Measurements from ENCODE around the gene PDE10A. TPM values are rescaled to one million over a fixed set of nuclear protein-coding genes. Genes with fewer than 3 reads are reported as not detected.

PDE10A gene
- polyA plus RNA-seq, 3 donors, result not detected

- H3K79me2 ChIP-seq (ENCODE audit: insufficient read depth, low read length), result no peaks in the 10 kb centered on the region
- intact Hi-C loops (cut with micrococcal nuclease), result no loop called here
- no peak overlapping the region for H3K9ac ChIP-seq (ENCODE audit: insufficient read depth, low read length, poor library complexity, severe bottlenecking)
- H3K27me3 Mint-ChIP-seq (ENCODE audit: low read depth in 3 of 3), result no peaks in the 10 kb centered on the region
- H3K4me1 ChIP-seq (ENCODE audit: control insufficient read depth in 1 of 2, insufficient read depth in 2 of 2, low read length in 2 of 2), result no peaks in the 10 kb centered on the region
- no peak overlapping the region for H2AFZ ChIP-seq (ENCODE audit: insufficient read depth, low read depth, low read length, poor library complexity, severe bottlenecking)
- no peak for DNase-seq
- no peak overlapping the region for H3K27ac ChIP-seq (ENCODE audit: low read depth in 1 of 2, low read length in 2 of 2)
- no peak overlapping the region for H3K4me3 Mint-ChIP-seq
- no peak overlapping the region for H3K4me3 ChIP-seq (replicated peaks in 1 of 3; ENCODE audit: low read depth in 2 of 3, low read length in 3 of 3)
- TF ChIP-seq, protein P1, sequence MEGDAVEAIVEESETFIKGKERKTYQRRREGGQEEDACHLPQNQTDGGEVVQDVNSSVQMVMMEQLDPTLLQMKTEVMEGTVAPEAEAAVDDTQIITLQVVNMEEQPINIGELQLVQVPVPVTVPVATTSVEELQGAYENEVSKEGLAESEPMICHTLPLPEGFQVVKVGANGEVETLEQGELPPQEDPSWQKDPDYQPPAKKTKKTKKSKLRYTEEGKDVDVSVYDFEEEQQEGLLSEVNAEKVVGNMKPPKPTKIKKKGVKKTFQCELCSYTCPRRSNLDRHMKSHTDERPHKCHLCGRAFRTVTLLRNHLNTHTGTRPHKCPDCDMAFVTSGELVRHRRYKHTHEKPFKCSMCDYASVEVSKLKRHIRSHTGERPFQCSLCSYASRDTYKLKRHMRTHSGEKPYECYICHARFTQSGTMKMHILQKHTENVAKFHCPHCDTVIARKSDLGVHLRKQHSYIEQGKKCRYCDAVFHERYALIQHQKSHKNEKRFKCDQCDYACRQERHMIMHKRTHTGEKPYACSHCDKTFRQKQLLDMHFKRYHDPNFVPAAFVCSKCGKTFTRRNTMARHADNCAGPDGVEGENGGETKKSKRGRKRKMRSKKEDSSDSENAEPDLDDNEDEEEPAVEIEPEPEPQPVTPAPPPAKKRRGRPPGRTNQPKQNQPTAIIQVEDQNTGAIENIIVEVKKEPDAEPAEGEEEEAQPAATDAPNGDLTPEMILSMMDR (IDR thresholded peaks at IDR 0.05), result no peak
- peaks cover 0 to 5% (median 2%) of the 10 kb centered on the region in 7 donors for H3K9me3 Mint-ChIP-seq
- H3K36me3 Mint-ChIP-seq, result no peaks in the 10 kb centered on the region
- H4K20me1 ChIP-seq (ENCODE audit: insufficient read depth, low read length), result no peaks in the 10 kb centered on the region
- H3K9me3 ChIP-seq (replicated peaks in 1 of 2; ENCODE audit: control insufficient read depth in 1 of 2, insufficient read depth in 1 of 2, low read length in 2 of 2), result no peaks in the 10 kb centered on the region
- no peaks in the 10 kb centered on the region for H3K27me3 ChIP-seq (ENCODE audit: control insufficient read depth in 2 of 2, insufficient read depth in 2 of 2, low read length in 2 of 2)
- WGBS (ENCODE audit: insufficient coverage), result no CpG with 5 or more reads among the region's 2 CpGs
- no peak overlapping the region for H3K27ac Mint-ChIP-seq
- H3K36me3 ChIP-seq (replicated peaks in 1 of 2; ENCODE audit: control insufficient read depth in 1 of 2, insufficient read depth in 2 of 2, low read length in 2 of 2), result no peaks in the 10 kb centered on the region
- no peaks in the 10 kb centered on the region for H3K4me1 Mint-ChIP-seq
- H3K4me2 ChIP-seq (replicated peaks; ENCODE audit: extremely low read depth, low read length, poor library complexity, severe bottlenecking), result no peak overlapping the region
Observed at GRCh38 chr6:165548450-165548849, 114.6 kb downstream of the PDE10A start.

GRCh38 chr6:165545806-165546205 lies 117.2 kb downstream of the PDE10A start:
- Histone ChIP-seq H3K4me2 (replicated peaks; ENCODE audit: extremely low read depth, low read length, poor library complexity, severe bottlenecking) (no peak overlapping the region), H2AFZ (ENCODE audit: insufficient read depth, low read depth, low read length, poor library complexity, severe bottlenecking) (no peak overlapping the region), H3K27me3 (ENCODE audit: control insufficient read depth in 2 of 2, insufficient read depth in 2 of 2, low read length in 2 of 2) (no peaks in the 10 kb centered on the region), H3K4me1 (ENCODE audit: control insufficient read depth in 1 of 2, insufficient read depth in 2 of 2, low read length in 2 of 2) (no peaks in the 10 kb centered on the region), H4K20me1 (ENCODE audit: insufficient read depth, low read length) (no peaks in the 10 kb centered on the region), H3K79me2 (ENCODE audit: insufficient read depth, low read length) (no peaks in the 10 kb centered on the region), H3K9me3 (replicated peaks in 1 of 2; ENCODE audit: control insufficient read depth in 1 of 2, insufficient read depth in 1 of 2, low read length in 2 of 2) (no peaks in the 10 kb centered on the region), H3K9ac (ENCODE audit: insufficient read depth, low read length, poor library complexity, severe bottlenecking) (no peak overlapping the region), H3K27ac (ENCODE audit: low read depth in 1 of 2, low read length in 2 of 2) (no peak overlapping the region), H3K4me3 (replicated peaks in 1 of 3; ENCODE audit: low read depth in 2 of 3, low read length in 3 of 3) (no peak overlapping the region), H3K36me3 (replicated peaks in 1 of 2; ENCODE audit: control insufficient read depth in 1 of 2, insufficient read depth in 2 of 2, low read length in 2 of 2) (no peaks in the 10 kb centered on the region)
- Mint-ChIP-seq H3K36me3 (no peaks in the 10 kb centered on the region), H3K27ac (no peak overlapping the region), H3K9me3 (peaks cover 0 to 7% (median 3%) of the 10 kb centered on the region in 7 donors), H3K4me1 (no peaks in the 10 kb centered on the region), H3K27me3 (ENCODE audit: low read depth in 3 of 3) (peaks cover 0 to under 1% (median 0%) of the 10 kb centered on the region in 3 donors), H3K4me3 (no peak overlapping the region)
- WGBS (ENCODE audit: insufficient coverage), result no CpG with 5 or more reads among the region's 2 CpGs
- intact Hi-C loops (cut with micrococcal nuclease), result no loop called here
- no peak for DNase-seq
- TF ChIP-seq, protein P1 (IDR thresholded peaks at IDR 0.05), result no peak

Data from CD14-positive monocyte (primary cell).